IMR-90 (cell line): ENCODE results near the gene KPRP.

Source experiments
- BHLHE40 ChIP-seq: fragments of 150-350 bp; IDR thresholded peaks from 2 replicates; pipeline ENCODE4 v1.6.1; 2016; ENCODE audit warnings: mild to moderate bottlenecking, low read depth, low read length
- CEBPB ChIP-seq: IDR thresholded peaks from 2 replicates; pipeline ENCODE4 v1.6.1; 2012; ENCODE audit warnings: low read depth, low read length, improper control_type of control experiment
- CTCF ChIP-seq: conservative IDR thresholded peaks from 2 replicates; pipeline ENCODE4 v1.5.1; 2012; ENCODE audit warnings: mild to moderate bottlenecking, low read depth, low read length, improper control_type of control experiment
- MXI1 ChIP-seq: IDR thresholded peaks from 2 replicates; pipeline ENCODE4 v1.6.1; 2012; ENCODE audit warnings: low read depth, mild to moderate bottlenecking, low read length, moderate library complexity, borderline replicate concordance
- NFE2L2 ChIP-seq: fragments of 150-350 bp; IDR thresholded peaks from 2 replicates; pipeline ENCODE4 v1.6.1; 2016; ENCODE audit warnings: low read depth, mild to moderate bottlenecking, low read length
- POLR2A ChIP-seq: IDR thresholded peaks from 2 replicates; pipeline ENCODE4 v1.6.1; 2012; ENCODE audit warnings: mild to moderate bottlenecking, low read depth, low read length
- RAD21 ChIP-seq: IDR thresholded peaks from 2 replicates; pipeline ENCODE4 v1.6.1; 2012; ENCODE audit warnings: low read length, improper control_type of control experiment
- RCOR1 ChIP-seq: IDR thresholded peaks from 2 replicates; pipeline ENCODE4 v1.6.1; 2012; ENCODE audit warnings: mild to moderate bottlenecking, low read length, improper control_type of control experiment; ENCODE audit not compliant: insufficient replicate concordance
- RFX5 ChIP-seq: IDR thresholded peaks from 2 replicates; pipeline ENCODE4 v1.8.0; 2012; ENCODE audit warnings: low read depth, mild to moderate bottlenecking, low read length, moderate library complexity
- SMC3 ChIP-seq: fragments of 150-350 bp; IDR thresholded peaks from 2 replicates; pipeline ENCODE4 v1.6.1; 2016; ENCODE audit warnings: low read depth, mild to moderate bottlenecking, antibody characterized with exemption, low read length, moderate library complexity

GRCh38 chr1:152759453-152760173 is 1.8 kb downstream of the KPRP start:
- TF ChIP-seq CTCF (no peak), POLR2A (no peak), MXI1 (no peak), BHLHE40 (no peak), RFX5 (no peak), SMC3 (no peak), RCOR1 (no peak), RAD21 (no peak), CEBPB (no peak), NFE2L2 (no peak)
